ENCODE results near the gene IL32. TPM values are rescaled to one million over a fixed set of nuclear protein-coding genes. Genes with fewer than 3 reads are reported as not detected.

Gene IL32
- total RNA-seq, 4 donors from 2014 or later = 45.4 to 79.0 (median 54.6) TPM

DNA sequence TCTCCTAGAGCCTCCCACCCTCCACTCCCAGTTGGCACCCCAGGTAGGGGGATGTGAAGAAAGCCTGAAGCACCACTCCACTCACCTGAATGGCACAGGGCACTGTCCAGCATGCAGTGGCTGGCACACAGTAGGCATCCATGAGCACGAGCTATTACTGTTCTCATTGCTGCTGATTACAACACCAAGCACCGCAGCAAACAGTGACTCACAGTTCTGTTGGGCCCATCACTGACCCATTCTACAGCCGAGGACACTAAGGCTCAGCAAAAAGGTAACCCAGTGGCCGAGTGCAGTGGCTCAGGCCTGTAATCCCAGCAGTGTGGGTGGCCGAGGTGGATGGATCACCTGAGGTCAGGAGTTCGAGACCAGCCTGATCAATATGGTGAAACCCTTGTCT is 30.9 kb downstream of the IL32 start:
- in situ Hi-C loops (cut with MboI; ENCODE audit: low sequenced_read_pairs in 4 of 4) = no loop called here
- TF ChIP-seq, protein P1, sequence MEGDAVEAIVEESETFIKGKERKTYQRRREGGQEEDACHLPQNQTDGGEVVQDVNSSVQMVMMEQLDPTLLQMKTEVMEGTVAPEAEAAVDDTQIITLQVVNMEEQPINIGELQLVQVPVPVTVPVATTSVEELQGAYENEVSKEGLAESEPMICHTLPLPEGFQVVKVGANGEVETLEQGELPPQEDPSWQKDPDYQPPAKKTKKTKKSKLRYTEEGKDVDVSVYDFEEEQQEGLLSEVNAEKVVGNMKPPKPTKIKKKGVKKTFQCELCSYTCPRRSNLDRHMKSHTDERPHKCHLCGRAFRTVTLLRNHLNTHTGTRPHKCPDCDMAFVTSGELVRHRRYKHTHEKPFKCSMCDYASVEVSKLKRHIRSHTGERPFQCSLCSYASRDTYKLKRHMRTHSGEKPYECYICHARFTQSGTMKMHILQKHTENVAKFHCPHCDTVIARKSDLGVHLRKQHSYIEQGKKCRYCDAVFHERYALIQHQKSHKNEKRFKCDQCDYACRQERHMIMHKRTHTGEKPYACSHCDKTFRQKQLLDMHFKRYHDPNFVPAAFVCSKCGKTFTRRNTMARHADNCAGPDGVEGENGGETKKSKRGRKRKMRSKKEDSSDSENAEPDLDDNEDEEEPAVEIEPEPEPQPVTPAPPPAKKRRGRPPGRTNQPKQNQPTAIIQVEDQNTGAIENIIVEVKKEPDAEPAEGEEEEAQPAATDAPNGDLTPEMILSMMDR (IDR thresholded peaks at IDR 0.05 in 4 of 5, conservative IDR thresholded peaks at IDR 0.05 in 1 of 5) = no peak
- TF ChIP-seq POLR2A (IDR thresholded peaks at IDR 0.05) = no peak
- DNase-seq (no peak), ATAC-seq (no peak)
- intact Hi-C loops (cut with DNase I; ENCODE audit: low total_unique reads) = no loop called here
- H3K27ac ChIP-seq = no peak overlapping the region
- H3K36me3 ChIP-seq = no peaks in the 10 kb centered on the region
- H3K27me3 ChIP-seq = peaks cover 0 to 8% (median 6%) of the 10 kb centered on the region in 3 donors
- peaks cover 10 to 11% of the 10 kb centered on the region in 2 donors for H3K4me1 ChIP-seq
- no peak overlapping the region for H3K4me3 ChIP-seq
- no peaks in the 10 kb centered on the region for H3K9me3 ChIP-seq

DNA sequence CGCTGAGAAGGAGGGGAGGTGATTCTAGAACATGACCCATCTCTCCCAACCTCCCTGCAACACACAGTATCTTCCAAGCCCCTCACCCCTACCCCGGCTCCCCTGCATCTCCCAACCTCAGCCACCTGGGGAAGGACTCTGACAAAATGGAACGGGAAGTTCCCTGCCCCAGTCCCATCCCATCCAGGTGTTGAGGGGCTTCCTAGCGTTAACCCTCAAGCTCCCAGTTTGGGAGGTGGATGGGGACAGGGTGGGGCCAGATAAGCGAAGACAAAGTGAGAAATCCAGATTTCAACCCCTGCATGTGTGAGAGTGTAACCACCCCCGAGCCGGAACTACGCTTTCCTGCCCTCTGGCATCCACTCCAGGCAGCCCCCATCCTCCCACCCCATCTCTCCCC is 31.8 kb downstream of the IL32 start:
- no peak for TF ChIP-seq POLR2A (IDR thresholded peaks at IDR 0.05)
- TF ChIP-seq, protein P1 (IDR thresholded peaks at IDR 0.05 in 4 of 5, conservative IDR thresholded peaks at IDR 0.05 in 1 of 5) = no peak
- H3K4me1 ChIP-seq = peaks cover 11% of the 10 kb centered on the region in 2 donors
- no peak overlapping the region for H3K4me3 ChIP-seq
- intact Hi-C loops (cut with DNase I; ENCODE audit: low total_unique reads) (no loop called here), in situ Hi-C loops (cut with MboI; ENCODE audit: low sequenced_read_pairs in 4 of 4) (no loop called here)
- ATAC-seq (no peak), DNase-seq (no peak)
- H3K36me3 ChIP-seq = no peaks in the 10 kb centered on the region
- H3K9me3 ChIP-seq = no peaks in the 10 kb centered on the region
- H3K27me3 ChIP-seq = peaks cover 0 to 6% (median 5%) of the 10 kb centered on the region in 3 donors
- no peak overlapping the region for H3K27ac ChIP-seq

DNA sequence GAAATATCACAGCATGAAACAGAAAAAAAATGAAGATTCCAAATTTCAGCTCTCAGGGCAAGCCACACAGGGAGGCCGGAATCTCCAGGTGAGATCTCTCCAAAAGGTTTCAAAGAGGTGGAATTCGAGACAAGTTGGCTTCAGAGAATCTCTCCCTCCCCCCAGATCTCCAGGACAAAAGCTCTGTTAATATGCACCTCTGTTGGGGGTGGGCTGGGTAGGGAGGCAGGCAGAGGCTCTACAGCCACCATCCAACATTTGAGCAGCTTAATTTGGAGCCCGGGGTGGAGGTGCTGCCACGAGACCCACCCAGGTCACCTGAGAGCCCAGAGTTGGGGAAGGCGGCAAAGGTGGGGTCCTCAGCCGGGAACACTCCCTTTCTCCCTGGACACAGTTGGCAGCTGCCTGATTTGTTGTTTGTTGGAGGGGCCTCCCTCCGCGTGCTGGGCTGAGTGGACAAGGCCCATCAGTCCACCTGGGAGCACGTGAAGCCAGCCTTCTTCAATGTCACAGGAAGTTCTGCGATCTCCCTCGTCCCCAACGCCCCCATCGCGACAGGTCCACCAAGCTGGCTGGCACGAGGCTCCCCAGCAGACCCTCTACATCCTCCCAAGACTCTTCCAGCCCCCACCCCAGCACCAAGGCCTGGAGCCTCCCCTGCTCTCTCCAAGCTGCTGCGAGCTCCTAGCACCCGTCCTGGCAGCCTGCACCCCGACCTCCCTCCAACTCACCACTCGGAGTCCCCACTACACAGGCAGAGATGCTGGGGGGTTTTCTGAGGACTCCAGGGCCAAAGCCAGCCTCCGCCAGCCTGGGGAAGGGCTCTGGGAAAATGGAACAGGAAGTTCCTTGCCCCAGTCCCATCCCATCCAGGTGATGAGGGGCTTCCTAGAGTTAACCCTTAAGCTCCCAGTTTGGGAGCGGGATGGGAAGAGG is 33.3 kb downstream of the IL32 start, which contains the start of gene ZSCAN10:
ZSCAN10 (minus strand) TSS at position 836 of the 936 bp plus-strand sequence. CDS start 6,357 bp downstream, outside the sequence.
- intact Hi-C loops (cut with DNase I; ENCODE audit: low total_unique reads) (no loop called here), in situ Hi-C loops (cut with MboI; ENCODE audit: low sequenced_read_pairs in 4 of 4) (no loop called here)
- peak within 1 kb of the TSS in 3 of 4 donors; percentile 7 to 58 (median 9) for H3K27ac ChIP-seq
- H3K4me1 ChIP-seq = peaks cover 11% of the 10 kb centered on the region in 2 donors
- no peaks in the 10 kb centered on the region for H3K27me3 ChIP-seq
- TF ChIP-seq, protein P1 (IDR thresholded peaks at IDR 0.05 in 4 of 5, conservative IDR thresholded peaks at IDR 0.05 in 1 of 5) = no peak
- no peak for TF ChIP-seq POLR2A (IDR thresholded peaks at IDR 0.05)
- no peaks in the 10 kb centered on the region for H3K9me3 ChIP-seq
- DNase-seq = no peak
- no peak for ATAC-seq
- H3K4me3 ChIP-seq = peak within 1 kb of the TSS in 3 of 4 donors; percentile 27 to 54 (median 39)
- no peaks in the 10 kb centered on the region for H3K36me3 ChIP-seq

DNA sequence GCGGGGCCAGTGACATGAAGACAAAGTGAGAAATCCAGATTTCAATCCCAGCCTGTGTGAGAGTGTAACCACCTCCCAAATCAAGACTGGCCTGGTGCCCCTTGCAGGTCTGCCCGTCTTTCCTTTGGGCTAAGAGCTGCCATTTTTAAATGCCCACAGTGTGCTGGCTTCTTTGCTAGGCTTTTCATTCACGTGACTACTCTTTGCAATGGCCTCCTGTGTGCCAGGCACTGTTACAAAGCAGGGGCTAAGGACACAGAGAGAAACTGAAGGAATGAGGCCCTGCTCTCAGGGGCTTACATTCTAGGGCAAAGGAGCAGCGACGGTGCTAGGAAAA is 33.9 kb downstream of the IL32 start:
- H3K36me3 ChIP-seq = no peaks in the 10 kb centered on the region
- DNase-seq (no peak), ATAC-seq (no peak)
- H3K4me1 ChIP-seq = peaks cover 11% of the 10 kb centered on the region in 2 donors
- no peaks in the 10 kb centered on the region for H3K9me3 ChIP-seq
- H3K27me3 ChIP-seq = no peaks in the 10 kb centered on the region
- in situ Hi-C loops (cut with MboI; ENCODE audit: low sequenced_read_pairs in 4 of 4) = no loop called here
- H3K27ac ChIP-seq = peak overlapping the region in 1 of 4 donors; percentile 58
- H3K4me3 ChIP-seq = peak overlapping the region in 1 of 4 donors; percentile 54
- TF ChIP-seq, protein P1 (IDR thresholded peaks at IDR 0.05 in 4 of 5, conservative IDR thresholded peaks at IDR 0.05 in 1 of 5) = no peak
- TF ChIP-seq POLR2A (IDR thresholded peaks at IDR 0.05) = no peak
- intact Hi-C loops (cut with DNase I; ENCODE audit: low total_unique reads) = no loop called here
